HepG2 (cell line): ENCODE measurements around the gene SEC14L5. TPM values are rescaled to one million over a fixed set of nuclear protein-coding genes. Genes with fewer than 3 reads are reported as not detected.

Source experiments
- ASH2L ChIP-seq: fragments of 300-600, 200-600 bp; sonication (generic); IDR thresholded peaks from 2 replicates; pipeline ENCODE4 v1.7.0; 2017; ENCODE audit warnings: low read depth, mild to moderate bottlenecking, moderate library complexity, mixed read lengths, low read length; ENCODE audit not compliant: insufficient read length
- CHD2 ChIP-seq: IDR thresholded peaks from 2 replicates; pipeline ENCODE4 v1.6.1; 2011; ENCODE audit warnings: low read depth, low read length, improper control_type of control experiment
- CSRNP2 ChIP-seq: sonication (generic); formaldehyde crosslinking; conservative IDR thresholded peaks from 2 replicates; pipeline ENCODE4 v1.8.0; 2022; ENCODE audit warnings: low read depth, missing genetic modification reagents
- FOXA1 ChIP-seq, 2 experiments: fragments of 450-650 bp in 1 of 2; sonication (generic) in 1 of 2; formaldehyde crosslinking in 1 of 2; IDR thresholded peaks; 2 replicates each; pipeline versions ENCODE4 v1.4.0 to v1.6.1; 2016 to 2020; ENCODE audit warnings: missing genetic modification reagents in 1 of 2
- KLF9 ChIP-seq: IDR thresholded peaks from 2 replicates; pipeline ENCODE4 v1.6.1; 2016; ENCODE audit warnings: low read depth
- LCORL ChIP-seq, 2 experiments: fragments of 450-650 bp in 1 of 2; sonication (generic) in 1 of 2; formaldehyde crosslinking in 1 of 2; IDR thresholded peaks; 2 replicates each; pipeline versions ENCODE4 v1.5.0 to v1.6.1; 2017 to 2020; ENCODE audit warnings: antibody characterized with exemption in 1 of 2, missing genetic modification reagents in 1 of 2
- MTA1 ChIP-seq: sonication (generic); formaldehyde crosslinking; IDR thresholded peaks from 2 replicates; pipeline ENCODE4 v1.4.0; 2020; ENCODE audit warnings: missing genetic modification reagents, mild to moderate bottlenecking, borderline replicate concordance
- NCOA2 ChIP-seq: sonication (generic); formaldehyde crosslinking; IDR thresholded peaks from 2 replicates; pipeline ENCODE4 v1.8.0; 2022; ENCODE audit warnings: inconsistent platforms
- RXRB ChIP-seq: IDR thresholded peaks from 2 replicates; pipeline ENCODE4 v1.6.1; 2016; ENCODE audit warnings: borderline replicate concordance, missing genetic modification reagents, missing compliant biosample characterization
- SALL1 ChIP-seq: sonication (generic); formaldehyde crosslinking; IDR thresholded peaks from 2 replicates; pipeline ENCODE4 v1.8.0; 2022; ENCODE audit warnings: mild to moderate bottlenecking, missing genetic modification reagents
- SKI ChIP-seq: fragments of 450-650 bp; IDR thresholded peaks from one replicate; pipeline ENCODE4 v1.6.1; 2018; ENCODE audit warnings: mild to moderate bottlenecking; ENCODE audit not compliant: partially characterized antibody
- SOX13 ChIP-seq, 3 experiments: fragments of 450-650 bp in 1 of 3; sonication (generic) in 1 of 3; formaldehyde crosslinking in 1 of 3; IDR thresholded peaks in 2 of 3; conservative IDR thresholded peaks in 1 of 3; 2 replicates each; pipeline versions ENCODE4 v1.5.0 to v1.6.1; 2016 to 2020; ENCODE audit warnings: antibody characterized with exemption in 1 of 3, mild to moderate bottlenecking in 1 of 3, missing compliant biosample characterization in 1 of 3, missing genetic modification reagents in 1 of 3, moderate library complexity in 1 of 3
- YEATS2 ChIP-seq: sonication (generic); formaldehyde crosslinking; IDR thresholded peaks from 2 replicates; pipeline ENCODE4 v1.4.0; 2020; ENCODE audit warnings: missing genetic modification reagents, borderline replicate concordance
- ZNF605 ChIP-seq: sonication (generic); formaldehyde crosslinking; IDR thresholded peaks from 2 replicates; pipeline ENCODE4 v1.8.0; 2022; ENCODE audit warnings: mild to moderate bottlenecking, missing genetic modification reagents
- ZNF674 ChIP-seq: sonication (generic); formaldehyde crosslinking; IDR thresholded peaks from 2 replicates; pipeline ENCODE4 v1.5.0; 2020; ENCODE audit warnings: low read depth, mild to moderate bottlenecking, missing genetic modification reagents
- ZNF772 ChIP-seq: sonication (generic); formaldehyde crosslinking; IDR thresholded peaks from 2 replicates; pipeline ENCODE4 v1.5.0; 2020; ENCODE audit warnings: mild to moderate bottlenecking, missing genetic modification reagents
- polyA plus RNA-seq, 8 experiments: library from polyadenylated mRNA; depleted of rRNA in 3 of 8; stranded (reverse) in 7 of 8; unstranded in 1 of 8; fragments of >200 nt; fragmentation: Illumina TruSeq in 4 of 8; extraction: Trizol in 4 of 8; gene quantifications; 2 replicates each; pipeline versions ENCODE4 v1.2.1 to v1.2.3, GENCODE V29; 2011 to 2016; ENCODE audit warnings: low read depth in 4 of 8, missing spikeins in 1 of 8, mixed read lengths in 1 of 8; ENCODE audit not compliant: insufficient read depth in 1 of 8
- total RNA-seq, 5 experiments: library from RNA; depleted of rRNA; stranded (reverse); fragments of >200 nt; fragmentation: Illumina TruSeq; extraction: Trizol; gene quantifications; 2 replicates each; pipeline ENCODE4 v1.2.3, GENCODE V29; 2016; ENCODE audit warnings: low read depth in 1 of 5
- TF ChIP-seq, protein P1 (sequence below): sonication (generic); formaldehyde crosslinking; IDR thresholded peaks from 2 replicates; pipeline ENCODE4 v1.4.0; 2020; ENCODE audit warnings: missing genetic modification reagents, borderline replicate concordance
- TF ChIP-seq, protein P2 (sequence below): sonication (generic); formaldehyde crosslinking; IDR thresholded peaks from 2 replicates; pipeline ENCODE4 v1.4.0; 2020; ENCODE audit warnings: missing genetic modification reagents, borderline replicate concordance

The SEC14L5 gene
- total and polyA plus RNA-seq, 2 of the 13 experiments (the other 11 are each of a cell fraction or from before 2014, with no cell fraction given): 0.40 to 0.42 TPM

DNA sequence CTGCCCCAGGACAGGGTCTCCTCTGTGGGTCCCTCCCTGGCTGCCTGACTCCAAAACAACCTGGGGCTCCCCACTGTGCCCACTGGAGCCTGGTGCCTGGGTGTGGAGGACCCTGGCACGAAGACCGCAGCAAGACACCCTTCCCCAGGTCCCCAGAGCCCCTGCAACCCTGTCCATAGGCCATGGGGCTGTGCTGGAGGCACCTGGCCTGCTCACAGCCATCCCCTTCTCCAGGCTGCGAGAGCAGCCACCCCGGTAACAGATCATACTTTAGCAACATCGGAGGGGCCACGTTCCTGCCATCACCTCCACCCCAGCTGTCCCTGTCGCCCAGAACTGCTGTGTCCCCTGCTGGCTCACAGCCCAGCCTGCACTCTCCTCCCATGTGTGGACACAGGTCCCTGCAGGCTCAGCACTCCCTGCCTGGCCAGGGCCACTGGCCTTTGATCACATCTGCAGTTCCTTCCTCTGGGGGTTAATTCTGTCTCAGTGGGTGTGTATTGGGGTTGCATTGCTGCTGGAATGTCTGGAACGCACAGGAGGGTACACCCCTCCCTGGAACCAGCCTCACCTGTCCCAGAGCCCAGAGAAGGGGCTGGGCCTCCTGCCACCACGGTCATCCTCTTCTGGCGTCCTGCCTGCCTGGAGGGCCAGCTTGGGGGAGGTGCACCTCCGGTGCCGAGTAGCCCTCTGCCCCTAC is 33.4 kb upstream of the SEC14L5 start (continued):
- TF ChIP-seq LCORL (IDR thresholded peaks at IDR 0.05) (no peak), LCORL (CRISPR knock-in tag; IDR thresholded peaks at IDR 0.05) (peak; percentile 98), KLF9 (CRISPR knock-in tag) (peak; percentile 46; the same call in 1 of the 2 replicates), SALL1 (CRISPR knock-in tag) (peak; percentile 87), ZNF605 (CRISPR knock-in tag) (0 out of 2 replicates have a peak, but pooled peaks have one; percentile 58), FOXA1 (IDR thresholded peaks at IDR 0.05) (no peak), FOXA1 (CRISPR knock-in tag; IDR thresholded peaks at IDR 0.05) (peak; percentile 47; the same call in 1 of the 2 replicates), SKI (peak; percentile 49), YEATS2 (peak; percentile 22; the same call in 1 of the 2 replicates), NCOA2 (0 out of 2 replicates have a peak, but pooled peaks have one; percentile 31), RXRB (peak; percentile 64; the same call in 1 of the 2 replicates), ASH2L (peak; percentile 38), SOX13 (IDR thresholded peaks at IDR 0.05) (no peak), SOX13 (CRISPR knock-in tag; conservative IDR thresholded peaks at IDR 0.05 in 1 of 2, IDR thresholded peaks at IDR 0.05 in 1 of 2) (peak in 1 of 2 experiments; percentile 47; a peak in 1 of 4 replicates), CSRNP2 (CRISPR knock-in tag) (no peak), CHD2 (no peak), ZNF772 (CRISPR knock-in tag) (peak; percentile 30; the same call in 1 of the 2 replicates), MTA1 (CRISPR knock-in tag) (peak; percentile 85; the same call in 1 of the 2 replicates), ZNF674 (CRISPR knock-in tag) (no peak)
- TF ChIP-seq, protein P1, sequence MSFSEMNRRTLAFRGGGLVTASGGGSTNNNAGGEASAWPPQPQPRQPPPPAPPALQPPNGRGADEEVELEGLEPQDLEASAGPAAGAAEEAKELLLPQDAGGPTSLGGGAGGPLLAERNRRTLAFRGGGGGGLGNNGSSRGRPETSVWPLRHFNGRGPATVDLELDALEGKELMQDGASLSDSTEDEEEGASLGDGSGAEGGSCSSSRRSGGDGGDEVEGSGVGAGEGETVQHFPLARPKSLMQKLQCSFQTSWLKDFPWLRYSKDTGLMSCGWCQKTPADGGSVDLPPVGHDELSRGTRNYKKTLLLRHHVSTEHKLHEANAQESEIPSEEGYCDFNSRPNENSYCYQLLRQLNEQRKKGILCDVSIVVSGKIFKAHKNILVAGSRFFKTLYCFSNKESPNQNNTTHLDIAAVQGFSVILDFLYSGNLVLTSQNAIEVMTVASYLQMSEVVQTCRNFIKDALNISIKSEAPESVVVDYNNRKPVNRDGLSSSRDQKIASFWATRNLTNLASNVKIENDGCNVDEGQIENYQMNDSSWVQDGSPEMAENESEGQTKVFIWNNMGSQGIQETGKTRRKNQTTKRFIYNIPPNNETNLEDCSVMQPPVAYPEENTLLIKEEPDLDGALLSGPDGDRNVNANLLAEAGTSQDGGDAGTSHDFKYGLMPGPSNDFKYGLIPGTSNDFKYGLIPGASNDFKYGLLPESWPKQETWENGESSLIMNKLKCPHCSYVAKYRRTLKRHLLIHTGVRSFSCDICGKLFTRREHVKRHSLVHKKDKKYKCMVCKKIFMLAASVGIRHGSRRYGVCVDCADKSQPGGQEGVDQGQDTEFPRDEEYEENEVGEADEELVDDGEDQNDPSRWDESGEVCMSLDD (CRISPR knock-in tag): no peak
- TF ChIP-seq, protein P2, sequence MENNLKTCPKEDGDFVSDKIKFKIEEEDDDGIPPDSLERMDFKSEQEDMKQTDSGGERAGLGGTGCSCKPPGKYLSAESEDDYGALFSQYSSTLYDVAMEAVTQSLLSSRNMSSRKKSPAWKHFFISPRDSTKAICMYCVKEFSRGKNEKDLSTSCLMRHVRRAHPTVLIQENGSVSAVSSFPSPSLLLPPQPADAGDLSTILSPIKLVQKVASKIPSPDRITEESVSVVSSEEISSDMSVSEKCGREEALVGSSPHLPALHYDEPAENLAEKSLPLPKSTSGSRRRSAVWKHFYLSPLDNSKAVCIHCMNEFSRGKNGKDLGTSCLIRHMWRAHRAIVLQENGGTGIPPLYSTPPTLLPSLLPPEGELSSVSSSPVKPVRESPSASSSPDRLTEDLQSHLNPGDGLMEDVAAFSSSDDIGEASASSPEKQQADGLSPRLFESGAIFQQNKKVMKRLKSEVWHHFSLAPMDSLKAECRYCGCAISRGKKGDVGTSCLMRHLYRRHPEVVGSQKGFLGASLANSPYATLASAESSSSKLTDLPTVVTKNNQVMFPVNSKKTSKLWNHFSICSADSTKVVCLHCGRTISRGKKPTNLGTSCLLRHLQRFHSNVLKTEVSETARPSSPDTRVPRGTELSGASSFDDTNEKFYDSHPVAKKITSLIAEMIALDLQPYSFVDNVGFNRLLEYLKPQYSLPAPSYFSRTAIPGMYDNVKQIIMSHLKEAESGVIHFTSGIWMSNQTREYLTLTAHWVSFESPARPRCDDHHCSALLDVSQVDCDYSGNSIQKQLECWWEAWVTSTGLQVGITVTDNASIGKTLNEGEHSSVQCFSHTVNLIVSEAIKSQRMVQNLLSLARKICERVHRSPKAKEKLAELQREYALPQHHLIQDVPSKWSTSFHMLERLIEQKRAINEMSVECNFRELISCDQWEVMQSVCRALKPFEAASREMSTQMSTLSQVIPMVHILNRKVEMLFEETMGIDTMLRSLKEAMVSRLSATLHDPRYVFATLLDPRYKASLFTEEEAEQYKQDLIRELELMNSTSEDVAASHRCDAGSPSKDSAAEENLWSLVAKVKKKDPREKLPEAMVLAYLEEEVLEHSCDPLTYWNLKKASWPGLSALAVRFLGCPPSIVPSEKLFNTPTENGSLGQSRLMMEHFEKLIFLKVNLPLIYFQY (CRISPR knock-in tag): peak; percentile 43; the same call in 1 of the 2 replicates
